GM19043 (cell line): Measurements from ENCODE around the gene CDC42BPB.

ENCODE experiments used
- ATAC-seq: cut with Tn5 transposase; IDR thresholded peaks from one replicate; pipeline ENCODE4 v1.9.1; 2021; ENCODE audit warnings: low read depth; ENCODE audit not compliant: unreplicated experiment

CDC42BPB gene, protein sequence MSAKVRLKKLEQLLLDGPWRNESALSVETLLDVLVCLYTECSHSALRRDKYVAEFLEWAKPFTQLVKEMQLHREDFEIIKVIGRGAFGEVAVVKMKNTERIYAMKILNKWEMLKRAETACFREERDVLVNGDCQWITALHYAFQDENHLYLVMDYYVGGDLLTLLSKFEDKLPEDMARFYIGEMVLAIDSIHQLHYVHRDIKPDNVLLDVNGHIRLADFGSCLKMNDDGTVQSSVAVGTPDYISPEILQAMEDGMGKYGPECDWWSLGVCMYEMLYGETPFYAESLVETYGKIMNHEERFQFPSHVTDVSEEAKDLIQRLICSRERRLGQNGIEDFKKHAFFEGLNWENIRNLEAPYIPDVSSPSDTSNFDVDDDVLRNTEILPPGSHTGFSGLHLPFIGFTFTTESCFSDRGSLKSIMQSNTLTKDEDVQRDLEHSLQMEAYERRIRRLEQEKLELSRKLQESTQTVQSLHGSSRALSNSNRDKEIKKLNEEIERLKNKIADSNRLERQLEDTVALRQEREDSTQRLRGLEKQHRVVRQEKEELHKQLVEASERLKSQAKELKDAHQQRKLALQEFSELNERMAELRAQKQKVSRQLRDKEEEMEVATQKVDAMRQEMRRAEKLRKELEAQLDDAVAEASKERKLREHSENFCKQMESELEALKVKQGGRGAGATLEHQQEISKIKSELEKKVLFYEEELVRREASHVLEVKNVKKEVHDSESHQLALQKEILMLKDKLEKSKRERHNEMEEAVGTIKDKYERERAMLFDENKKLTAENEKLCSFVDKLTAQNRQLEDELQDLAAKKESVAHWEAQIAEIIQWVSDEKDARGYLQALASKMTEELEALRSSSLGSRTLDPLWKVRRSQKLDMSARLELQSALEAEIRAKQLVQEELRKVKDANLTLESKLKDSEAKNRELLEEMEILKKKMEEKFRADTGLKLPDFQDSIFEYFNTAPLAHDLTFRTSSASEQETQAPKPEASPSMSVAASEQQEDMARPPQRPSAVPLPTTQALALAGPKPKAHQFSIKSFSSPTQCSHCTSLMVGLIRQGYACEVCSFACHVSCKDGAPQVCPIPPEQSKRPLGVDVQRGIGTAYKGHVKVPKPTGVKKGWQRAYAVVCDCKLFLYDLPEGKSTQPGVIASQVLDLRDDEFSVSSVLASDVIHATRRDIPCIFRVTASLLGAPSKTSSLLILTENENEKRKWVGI (N-terminal part only)

DNA sequence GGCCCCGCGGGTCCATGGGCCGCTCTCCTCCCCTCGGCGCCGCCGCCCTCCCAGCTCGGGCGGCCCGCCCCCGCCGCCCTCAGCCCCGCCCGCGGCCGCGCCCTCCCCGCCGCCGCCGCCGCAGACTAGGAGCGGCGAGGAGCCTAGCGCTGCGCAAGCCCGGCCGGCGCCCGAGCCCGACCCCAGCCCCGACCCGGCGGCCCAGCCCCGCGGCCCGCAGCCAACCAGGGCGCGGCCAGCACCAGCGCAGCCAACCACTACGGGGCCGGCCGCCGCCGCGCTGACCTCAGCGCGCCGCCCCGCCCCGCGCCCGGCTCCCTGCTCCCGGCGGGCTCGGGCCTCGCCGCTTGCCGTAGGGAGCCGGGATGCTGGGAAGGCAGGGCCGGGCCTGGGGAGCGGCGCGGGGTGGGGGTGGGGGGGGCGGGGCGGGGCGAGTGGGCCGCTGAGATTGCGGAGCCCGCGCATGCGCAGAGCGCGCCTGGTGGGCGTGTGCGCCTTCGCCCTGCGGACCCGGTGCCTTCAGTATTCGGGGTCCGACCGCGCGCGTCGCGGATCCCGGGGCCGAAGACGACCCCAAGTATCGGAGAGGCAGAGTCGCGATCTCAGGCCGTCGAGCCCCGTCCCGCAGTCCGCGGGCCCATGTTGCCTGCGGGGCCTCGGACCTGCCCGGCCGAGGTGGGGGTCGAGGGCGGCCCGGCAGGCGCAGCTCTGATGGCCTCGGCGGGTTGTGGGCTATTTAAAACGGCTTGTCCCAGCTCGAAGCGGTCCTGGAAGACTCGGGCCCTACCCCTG, at the start of gene CDC42BPB:
CDC42BPB (minus strand) TSS at position 178 of the 792 bp plus-strand sequence. CDS start 376 bp downstream, outside the sequence.
- ATAC-seq: peak; percentile 60

DNA sequence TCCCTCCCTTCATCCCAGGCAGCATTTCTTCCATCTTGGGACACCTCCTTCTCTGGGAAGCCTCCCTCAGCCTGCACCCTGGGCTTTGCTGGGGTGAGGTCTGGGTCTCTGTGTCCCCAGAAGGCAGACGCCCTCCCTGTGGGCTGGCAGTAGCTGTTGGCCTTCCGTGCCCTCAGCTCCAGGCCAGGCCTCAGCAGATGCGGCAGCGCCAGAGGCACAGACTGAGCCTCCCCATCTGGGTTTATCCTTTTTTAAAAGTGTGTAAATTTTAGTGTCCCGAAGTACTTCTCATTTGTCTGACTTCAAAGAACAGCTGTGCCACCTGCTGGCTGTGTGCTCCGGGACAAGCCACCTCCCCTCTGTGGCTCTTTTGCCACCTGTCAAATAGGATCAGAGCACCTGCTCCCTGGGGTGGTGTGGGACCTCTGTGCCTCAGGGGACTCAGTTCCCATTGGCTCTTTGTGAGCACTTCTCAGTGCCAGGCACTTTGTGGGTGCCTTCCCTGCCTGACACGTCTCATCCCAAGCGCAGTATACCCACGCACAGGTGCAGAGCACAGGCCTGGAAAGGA, 48.3 kb upstream of the CDC42BPB start:
- ATAC-seq: no peak

DNA sequence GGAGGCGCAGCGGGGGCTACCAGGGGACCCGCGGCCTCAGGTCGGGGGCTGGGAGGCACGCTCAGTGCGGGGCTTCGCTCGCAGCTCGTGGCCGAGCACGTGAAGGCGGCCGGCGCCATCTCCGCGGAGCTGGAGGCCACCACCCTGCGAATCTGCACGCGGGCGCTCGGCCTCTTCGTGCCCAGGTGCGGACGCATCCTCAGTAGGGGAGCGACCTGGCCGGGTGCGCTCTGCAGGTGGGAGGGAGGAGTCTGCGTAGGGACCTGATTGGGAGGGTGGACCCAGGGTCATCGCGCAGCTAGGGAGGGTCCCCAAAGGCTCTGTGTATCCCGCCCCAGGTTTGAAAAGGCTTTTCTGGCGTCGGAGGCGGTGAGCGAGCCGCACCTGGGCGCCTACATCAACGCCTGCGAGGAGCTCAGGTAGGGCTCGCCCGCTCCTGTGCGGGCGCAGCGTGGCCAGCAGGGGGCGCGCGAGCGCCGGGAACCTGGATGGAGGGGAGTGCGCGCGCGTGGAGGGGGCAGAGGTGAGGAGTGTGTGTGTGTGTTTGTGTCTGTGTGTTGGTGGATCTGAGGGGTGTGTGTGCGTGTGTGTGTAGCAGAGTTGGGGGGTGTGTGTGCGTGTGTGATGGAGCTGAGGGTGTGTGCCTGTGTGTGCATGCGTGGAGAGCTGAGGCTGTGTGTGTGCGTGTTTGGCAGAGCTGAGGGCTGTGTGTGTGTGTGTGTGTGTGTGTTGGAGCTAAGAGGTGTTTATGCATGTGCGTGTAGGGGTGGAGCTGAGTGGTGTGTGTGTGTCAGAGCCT, 47.5 kb upstream of the CDC42BPB start:
- ATAC-seq: no peak

DNA sequence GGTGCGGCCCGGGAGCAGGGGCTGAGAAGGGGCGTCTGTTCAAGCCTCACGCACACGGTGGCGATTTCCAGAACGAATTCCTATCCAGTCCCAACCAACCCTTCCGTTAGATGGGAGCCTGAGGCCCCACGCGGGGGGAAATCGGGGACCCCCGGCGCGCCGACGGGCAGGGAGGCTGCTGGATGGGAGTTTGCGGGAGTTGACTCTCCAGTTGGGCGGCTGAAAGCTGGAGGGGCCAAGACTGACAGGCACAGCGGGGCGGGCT, 47.0 kb upstream of the CDC42BPB start:
- no peak for ATAC-seq

DNA sequence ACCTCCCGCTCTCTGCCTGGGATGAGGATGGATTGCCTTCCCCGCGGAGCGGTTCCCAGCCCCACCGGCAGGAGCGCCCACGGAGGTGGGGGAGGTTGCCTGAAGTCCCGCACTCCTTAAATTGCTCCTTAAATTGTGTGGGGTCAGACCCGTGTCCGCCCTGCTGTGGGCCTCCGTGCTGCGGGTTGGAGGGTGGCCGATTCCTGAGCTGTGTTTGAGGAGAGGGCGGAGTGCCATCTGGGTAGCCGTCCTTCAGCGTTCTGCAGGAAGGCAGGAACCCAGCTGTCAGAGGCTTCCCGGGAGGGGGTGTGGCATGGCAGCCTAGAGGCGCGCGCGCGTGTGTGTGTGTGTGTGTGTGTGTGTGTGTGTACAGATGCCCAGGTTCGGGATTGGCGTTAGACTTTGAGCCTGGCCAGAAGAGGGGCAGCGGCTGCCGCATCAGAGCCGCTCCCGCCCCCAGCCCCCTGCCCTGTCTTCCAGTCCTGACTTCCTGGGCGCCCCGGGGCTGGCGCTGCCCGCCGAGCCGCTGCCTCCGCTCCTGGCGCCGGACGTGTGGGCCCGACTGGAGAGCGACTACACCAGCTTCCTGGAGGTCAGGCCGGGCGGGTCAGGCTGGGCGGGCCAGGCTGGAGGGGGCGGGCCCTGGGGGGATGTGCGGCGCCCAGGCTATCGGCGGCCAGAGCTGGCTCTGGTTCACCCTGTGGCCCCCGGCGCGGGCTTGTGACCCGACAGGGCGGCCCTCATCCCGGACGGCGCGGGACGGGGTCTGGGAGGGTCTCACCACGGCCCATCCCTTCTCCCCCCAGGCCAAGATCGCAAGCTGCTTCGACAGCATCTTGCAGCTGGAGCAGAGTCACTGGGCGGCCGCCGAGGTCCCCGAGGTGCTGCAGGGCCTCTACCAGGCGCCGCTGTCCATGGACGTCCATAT, 46.4 kb upstream of the CDC42BPB start:
- ATAC-seq: no peak

DNA sequence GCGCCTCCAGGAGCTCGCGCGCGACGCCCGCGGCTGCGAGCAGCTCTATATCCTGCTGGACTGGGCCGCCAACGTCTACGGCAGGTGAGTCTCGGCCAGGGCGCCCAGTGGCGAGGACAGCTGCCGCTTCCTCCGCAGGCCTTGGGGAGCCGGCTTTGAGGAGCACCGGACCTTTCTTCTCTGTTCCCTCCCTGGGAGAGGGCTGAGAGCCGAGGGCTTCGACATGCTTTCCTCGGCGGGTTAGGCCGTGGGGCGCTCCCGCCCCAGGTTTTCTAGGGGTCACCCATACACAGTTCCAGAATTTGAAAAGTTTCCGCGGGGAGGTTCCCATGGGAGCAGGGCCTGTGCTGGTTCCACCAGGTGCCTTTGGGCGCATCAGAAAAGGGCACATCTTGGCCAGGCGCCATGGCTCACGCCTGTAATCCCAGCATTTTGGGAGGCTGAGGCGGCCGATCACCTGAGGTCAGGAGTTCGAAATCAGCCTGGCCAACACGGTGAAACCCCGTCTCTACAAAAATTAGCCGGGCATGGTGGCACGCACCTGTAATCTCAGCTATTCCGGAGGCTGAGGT, 45.4 kb upstream of the CDC42BPB start:
- ATAC-seq: no peak

DNA sequence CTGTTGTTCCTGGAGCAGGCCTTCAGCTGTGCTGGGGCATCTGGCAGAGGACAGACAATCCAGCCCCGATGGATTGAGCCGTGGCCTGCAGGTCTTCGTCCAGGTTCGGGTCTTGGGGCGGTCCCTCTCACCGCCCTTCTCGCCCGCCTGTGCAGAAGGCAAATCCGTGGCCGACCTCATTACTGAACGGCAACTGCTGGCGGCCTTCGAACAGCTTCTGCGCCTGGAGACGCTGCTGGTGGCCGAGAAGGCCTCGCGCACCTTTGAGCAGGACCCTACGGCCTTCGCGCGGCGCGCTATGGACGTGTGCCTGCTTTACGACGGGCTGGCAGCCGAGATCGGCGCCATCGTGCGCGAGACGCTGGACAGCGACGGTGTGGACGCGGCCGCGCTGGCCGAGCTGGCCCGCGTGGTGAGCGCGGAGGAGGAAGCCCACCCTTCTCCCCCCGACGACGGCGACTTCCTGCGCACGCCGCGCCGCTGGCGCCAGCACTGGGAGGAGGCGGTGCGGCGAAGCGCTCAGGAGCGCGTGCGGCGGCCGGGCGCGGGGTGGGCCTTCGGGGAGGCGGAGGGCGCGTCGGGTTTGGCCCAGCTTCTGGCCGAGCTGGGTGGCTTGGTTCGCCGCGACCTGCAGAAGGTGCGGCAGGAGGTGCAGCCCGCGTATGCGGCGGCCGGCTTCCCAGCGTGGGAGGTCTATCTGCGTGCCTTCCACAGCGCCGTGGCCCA, 44.8 kb upstream of the CDC42BPB start:
- no peak for ATAC-seq

DNA sequence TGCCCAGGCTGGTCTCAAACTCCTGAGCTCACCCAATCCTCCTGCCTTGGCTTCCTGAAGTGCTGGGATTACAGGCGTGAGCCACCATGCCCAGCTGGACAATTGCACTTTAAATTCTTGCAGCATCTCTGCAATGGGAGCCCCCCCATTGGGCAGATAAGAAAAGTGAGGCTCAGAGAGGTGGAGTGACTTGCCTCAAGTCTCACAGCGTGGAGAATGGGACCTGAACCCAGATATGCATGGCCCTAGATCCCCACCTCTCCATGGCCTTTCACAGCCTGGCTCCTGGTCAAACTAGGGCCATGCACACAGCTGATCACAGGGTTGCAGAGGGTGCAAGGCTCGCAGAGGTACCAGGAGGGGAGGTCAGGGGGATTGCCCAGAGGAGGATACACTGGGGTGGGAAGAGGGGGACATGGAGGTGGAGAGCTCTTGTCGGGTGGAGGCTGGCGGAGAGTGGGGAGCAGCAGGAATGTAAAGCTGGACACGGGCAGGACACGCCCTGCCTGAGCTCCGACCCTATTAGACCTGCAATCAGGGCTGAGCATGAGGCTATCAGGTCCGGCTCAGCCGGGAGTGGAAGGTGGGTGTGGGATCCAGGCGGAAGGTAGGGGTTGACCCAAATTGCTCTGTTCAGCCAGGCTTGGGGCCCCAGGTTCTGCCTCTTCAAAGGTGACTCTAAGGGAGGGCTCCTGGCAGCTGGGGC, 44.1 kb upstream of the CDC42BPB start:
- ATAC-seq: no peak

DNA sequence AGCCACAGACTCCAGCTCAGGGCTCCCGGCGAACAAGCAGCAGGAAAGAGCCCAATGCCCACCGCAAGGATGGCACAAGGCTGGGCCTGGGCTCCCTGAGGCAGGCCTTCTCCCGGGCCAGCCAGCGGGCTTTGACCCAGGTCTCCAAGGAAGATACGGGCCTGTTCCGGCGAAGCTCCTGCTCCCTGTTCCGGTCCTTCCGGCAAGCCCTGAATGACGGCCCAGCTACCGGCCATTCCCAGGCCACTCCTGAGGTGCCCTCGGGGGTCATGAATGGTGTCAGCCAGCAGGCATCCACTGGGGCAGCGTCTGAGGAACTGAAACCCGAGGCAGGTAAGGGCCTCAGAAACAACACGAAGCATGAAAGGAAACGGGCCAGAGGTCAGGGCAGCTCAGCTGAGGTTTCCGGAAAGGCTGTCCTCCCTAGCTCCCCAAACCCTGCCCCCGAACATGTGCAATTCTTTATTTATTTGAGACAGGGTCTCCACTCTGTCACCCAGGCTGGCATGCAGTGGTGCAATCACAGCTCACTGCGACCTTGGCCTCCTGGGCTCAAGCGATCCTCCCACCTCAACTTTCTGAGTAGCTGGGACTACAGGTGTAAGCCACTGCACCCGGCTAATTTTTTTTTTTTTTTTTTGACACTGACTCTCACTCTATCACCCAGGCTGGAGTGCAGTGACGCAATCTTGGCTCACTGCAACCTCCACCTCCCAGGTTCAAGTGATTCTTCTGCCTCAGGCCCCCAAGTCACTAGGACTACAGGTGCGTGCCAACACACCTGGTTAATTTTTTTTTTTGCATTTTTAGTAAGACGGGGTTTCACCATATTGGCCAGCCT, 43.2 kb upstream of the CDC42BPB start:
- ATAC-seq: no peak

DNA sequence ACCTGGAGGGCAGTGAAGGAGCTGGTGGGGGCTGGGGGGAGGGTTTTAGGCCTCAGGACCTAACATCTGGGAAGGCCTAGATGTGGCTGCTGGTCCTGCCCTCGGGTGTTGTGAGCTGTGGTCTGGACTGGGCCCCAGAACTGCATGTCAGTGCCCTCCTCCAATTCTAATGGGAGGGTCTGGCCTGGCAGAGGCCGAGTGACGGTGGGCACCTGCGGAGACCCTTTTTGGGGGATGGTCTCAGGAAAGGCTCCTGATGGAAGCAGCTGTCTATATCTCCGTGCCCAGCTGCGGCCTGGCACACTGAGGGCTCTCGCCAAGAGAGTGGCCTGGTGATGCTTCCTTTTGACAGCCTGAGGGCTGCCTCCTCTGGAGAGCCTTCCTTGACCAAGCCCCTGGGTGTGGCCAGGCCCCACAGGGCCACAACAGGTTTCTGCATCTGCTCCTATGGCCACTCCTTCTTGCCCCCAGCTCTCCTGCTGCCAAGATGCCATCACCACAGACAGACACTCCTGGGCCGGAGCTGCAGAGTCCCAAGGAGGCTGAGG, 42.5 kb upstream of the CDC42BPB start:
- ATAC-seq: no peak

DNA sequence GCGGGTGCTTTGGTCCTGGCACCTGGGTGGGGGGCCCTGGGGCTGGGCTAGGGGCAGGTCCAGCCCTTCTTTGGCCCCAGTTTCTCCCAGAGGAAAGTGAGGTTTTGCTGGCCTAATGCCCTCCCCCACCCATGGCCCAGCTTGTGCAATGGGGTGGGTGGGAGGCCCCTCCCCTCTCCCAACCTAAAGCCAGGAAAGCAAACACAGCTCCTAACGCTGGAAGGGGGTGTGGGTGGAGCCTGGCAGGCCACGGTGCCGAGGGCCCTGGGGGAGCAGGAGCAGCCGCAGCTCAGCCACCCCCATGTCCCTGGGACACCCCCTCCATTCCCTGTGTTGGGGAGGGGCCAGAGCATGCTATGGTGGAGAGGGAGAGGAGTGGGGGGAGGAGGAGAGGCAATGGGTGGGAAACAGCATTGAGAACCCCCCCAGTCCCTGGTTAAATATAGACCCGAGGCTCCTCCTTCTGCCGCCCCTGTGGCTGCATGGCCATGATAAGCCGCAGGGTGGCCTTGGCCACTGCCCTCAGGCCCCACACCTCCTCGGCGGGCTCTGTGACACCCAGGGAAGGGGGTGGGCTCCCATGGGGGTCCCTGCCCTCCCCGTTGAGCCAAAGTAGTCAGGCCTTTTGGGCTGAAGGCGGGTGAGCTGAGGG, 41.9 kb upstream of the CDC42BPB start:
- ATAC-seq: no peak

DNA sequence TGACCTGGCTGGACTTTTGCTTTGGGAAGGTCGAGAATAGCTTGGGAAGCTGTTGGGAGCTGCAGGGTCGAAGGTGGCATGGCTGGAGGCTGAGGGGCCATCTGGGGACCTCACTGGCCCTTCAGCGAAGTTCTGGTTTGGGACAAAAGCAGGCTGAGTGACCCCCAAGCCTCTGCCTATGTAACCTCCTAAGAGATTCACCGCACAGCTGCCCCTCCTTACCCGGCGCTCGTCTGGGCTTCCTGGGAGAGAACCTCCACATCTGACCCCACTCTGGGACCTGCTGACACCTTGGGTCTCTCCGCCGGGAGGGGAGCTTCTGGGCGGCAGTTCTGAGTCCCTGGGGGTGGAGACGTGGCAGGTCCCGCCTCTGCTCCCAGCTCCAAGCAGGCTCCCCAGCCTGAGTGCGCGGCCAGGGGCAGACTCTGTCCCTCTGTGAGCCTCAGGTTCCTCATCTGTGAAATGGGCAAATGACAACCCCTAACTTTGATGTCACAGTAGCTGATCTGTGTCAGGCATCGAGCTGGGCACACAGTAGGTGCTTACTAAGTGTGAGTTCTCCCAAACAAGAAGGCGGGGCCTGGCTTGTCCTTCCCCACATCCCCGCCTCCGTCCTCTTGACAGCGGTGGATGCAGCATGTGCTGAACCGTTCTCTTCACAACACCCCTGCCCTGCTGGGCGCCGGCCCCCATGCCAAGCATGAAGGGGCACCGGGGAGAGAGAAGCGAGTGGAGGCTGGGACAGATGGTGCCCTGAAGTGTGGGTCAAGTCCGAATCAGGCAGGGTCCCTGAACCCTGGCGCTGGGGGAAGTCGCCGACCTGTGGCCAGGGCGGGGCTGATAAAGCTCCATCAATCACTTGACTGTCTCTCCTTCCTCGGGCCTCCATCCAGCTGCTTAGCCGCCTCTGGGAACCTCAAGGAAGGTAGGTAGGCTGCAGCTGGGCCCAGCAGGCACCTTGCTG, 40.9 kb upstream of the CDC42BPB start:
- no peak for ATAC-seq

DNA sequence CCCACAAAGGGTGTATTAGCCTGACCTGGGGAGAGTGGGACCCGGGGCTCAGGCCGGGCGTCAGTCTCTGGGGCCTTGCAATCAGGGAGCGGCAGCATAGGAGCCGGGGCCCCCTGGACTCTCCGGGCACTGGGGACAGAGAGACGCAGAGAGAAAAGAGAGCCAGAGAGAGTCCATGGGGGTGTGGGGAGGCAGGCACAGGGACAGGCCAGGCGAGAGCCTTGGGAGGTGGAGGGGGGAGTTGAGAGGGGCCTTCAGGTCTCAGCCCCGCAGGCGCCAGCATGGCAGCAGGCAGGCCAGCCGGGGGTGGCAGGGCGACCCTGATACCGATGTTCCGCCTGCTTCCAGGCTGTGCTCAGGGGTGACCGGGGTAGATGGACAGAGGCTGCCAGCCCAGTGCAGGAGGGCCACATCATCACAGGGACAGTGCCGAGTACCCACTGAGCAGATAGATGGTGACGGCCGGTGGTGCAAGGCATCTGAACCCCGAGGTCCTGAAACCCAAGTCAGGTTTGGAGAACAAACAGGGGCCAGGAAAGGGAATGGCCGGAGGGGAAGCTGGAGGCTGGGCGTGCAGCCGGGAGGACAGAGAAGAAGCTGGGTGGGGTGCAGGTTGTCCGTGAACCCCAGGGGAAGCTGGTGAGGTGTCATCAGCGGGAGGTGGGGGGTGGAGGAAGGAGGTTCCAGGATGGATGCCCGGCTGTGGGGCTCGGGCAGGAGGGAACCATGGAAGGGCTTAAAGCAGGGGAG, 40.1 kb upstream of the CDC42BPB start:
- no peak for ATAC-seq
